Fibroblast of pulmonary artery (primary cell): ENCODE measurements around the gene FGFR2.

Experiments
- DNase-seq: peaks from one replicate; pipeline ENCODE4 v3.0.0-alpha.2; 2010; ENCODE audit warnings: low read depth
- H3K4me3 ChIP-seq: replicated peaks from 2 replicates; pipeline ENCODE4 v1.5.1; 2011; ENCODE audit warnings: low read depth, mild to moderate bottlenecking, control low read depth, low read length, moderate library complexity
- TF ChIP-seq, protein P1 (sequence below): IDR thresholded peaks from 2 replicates; pipeline ENCODE4 v1.5.1; 2011; ENCODE audit warnings: mild to moderate bottlenecking, control low read depth, low read length, inconsistent platforms; ENCODE audit errors: missing control alignments

The FGFR2 gene

DNA sequence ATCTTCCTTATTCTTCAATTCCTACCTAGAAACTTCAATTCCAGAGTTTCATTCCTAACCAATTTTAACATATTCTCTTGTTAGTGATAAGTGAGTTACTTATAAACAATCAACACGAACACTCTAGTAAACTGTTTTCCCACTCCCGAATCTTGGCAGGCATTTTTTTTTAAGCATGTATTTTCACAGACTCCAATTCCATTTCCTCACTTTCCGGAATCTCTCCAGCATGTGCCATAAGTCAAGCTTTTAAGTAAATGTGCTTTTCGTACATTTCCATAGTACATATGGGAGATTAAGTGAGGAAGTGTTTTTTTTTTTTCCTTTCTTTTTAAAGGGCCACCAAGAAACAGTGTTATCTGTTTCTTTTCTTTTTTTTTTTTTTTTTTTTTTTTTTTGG, 89.1 kb downstream of the FGFR2 start:
- TF ChIP-seq, protein P1, sequence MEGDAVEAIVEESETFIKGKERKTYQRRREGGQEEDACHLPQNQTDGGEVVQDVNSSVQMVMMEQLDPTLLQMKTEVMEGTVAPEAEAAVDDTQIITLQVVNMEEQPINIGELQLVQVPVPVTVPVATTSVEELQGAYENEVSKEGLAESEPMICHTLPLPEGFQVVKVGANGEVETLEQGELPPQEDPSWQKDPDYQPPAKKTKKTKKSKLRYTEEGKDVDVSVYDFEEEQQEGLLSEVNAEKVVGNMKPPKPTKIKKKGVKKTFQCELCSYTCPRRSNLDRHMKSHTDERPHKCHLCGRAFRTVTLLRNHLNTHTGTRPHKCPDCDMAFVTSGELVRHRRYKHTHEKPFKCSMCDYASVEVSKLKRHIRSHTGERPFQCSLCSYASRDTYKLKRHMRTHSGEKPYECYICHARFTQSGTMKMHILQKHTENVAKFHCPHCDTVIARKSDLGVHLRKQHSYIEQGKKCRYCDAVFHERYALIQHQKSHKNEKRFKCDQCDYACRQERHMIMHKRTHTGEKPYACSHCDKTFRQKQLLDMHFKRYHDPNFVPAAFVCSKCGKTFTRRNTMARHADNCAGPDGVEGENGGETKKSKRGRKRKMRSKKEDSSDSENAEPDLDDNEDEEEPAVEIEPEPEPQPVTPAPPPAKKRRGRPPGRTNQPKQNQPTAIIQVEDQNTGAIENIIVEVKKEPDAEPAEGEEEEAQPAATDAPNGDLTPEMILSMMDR = no peak
- no peak for DNase-seq
- no peak overlapping the region for H3K4me3 ChIP-seq

DNA sequence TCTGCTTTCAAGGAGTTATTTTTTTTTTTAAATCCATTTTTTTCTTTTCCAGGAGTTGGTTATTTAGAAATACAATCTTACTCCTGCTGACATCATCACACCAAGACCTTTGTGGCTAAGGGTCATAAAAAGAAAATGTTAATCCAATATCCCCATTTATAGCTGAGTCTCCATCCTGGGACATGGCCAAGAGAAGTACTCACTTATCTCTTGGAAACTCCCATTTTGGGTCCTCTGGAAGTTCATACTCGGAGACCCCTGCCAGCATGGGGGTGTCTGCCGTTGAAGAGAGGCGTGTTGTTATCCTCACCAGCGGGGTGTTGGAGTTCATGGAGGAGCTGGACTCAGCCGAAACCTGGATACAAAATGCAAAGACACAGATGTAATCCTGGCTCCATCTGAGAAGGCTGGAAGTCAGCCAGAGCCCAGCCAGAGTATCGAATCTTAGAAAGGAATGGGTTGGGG, 94.6 kb downstream of the FGFR2 start:
- TF ChIP-seq, protein P1 = no peak
- DNase-seq = no peak

DNA sequence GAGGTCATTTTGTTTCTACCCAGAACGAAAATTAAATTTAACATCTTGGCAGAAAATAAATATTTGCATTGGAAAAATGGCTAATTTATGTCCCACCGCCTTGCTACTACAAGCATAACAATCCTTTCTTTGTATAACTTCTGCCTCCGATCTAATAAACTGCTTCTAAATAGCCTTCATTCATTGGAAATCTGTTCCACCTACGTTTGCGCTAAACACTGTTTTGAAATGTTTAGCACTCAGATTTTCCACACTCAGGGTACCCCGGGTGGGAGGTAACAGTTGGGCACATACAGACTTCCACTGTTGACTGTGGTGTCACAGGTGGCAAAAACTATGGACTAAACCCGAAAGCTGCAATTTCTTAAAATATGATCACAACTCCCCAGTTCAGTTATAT, 96.4 kb downstream of the FGFR2 start:
- DNase-seq = no peak
- TF ChIP-seq, protein P1 = no peak
- no peak overlapping the region for H3K4me3 ChIP-seq

More for the DNA sequence above, 94.6 kb downstream of the FGFR2 start:
- no peak overlapping the region for H3K4me3 ChIP-seq

DNA sequence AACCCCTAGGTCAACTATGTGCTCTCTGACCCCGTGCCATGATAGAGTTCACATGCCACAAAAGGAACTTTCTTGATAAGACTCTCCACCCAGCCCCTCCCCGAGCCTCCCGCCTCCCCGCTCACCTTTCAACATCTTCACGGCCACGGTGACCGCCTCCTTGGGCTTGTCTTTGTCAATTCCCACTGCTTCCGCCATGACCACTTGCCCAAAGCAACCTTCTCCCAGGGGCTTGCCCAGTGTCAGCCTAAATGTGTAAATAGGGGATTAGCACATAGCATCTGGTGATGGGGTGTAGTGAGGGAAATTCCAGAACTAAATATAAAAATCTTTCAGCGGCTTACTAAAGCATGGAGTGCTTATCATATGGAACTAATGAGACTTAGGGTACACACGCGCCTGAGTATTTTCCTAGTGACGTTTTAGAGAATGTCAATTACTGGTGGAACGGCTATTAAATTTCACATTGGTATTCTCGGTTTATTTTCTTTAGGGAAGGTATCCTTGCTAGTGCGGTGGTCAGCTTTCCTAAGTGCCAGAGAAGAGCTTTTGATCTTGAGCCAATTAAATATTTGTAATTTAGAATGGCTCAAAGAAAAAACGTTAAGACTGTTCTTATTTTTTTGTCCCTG, 97.4 kb downstream of the FGFR2 start:
- TF ChIP-seq, protein P1 = no peak
- DNase-seq = no peak
- H3K4me3 ChIP-seq = no peak overlapping the region

DNA sequence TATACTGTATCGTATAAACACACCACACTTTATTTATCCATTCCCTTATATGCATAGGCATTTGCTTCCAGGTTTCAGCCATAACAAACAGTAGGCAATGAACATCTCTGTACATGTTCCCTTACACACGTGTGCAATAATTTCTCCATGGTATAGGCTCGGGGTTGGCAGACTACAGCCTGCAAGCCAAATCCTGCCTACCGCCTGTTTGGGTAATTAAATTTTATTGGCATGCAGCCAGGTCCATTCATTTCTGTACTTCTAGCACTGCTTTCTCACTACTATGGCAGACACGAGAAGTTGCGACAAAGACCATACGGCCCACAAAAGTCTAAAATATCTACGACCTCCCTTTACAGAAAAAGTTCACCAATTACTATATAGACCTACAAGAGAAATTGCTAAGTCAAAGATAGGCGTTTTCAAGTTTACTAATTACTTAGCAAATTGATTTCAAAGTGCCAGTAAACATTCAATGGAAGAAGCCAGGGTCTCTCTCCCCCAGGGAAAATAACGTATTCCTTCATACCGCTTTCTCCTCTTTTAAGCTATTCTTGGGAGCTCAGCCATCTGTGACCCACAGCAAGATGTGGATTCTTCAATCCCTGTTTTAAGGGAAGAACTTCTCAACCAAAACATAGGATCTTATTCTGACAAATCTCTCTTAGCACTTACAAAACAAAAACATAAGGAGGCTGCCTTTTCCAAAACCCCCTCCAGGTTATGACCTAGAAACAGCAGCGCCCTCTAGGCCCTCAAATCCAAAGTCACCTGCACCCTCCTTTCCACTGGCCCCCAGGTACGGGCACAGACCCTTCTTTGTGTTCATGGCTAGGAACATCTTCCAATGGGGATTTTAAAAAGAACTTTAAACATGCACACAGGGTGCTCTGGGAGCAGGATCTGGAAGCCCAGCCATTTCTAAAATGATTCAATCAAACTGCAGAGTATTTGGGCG, 100.5 kb downstream of the FGFR2 start:
- TF ChIP-seq, protein P1 = no peak
- H3K4me3 ChIP-seq = no peak overlapping the region
- no peak for DNase-seq

DNA sequence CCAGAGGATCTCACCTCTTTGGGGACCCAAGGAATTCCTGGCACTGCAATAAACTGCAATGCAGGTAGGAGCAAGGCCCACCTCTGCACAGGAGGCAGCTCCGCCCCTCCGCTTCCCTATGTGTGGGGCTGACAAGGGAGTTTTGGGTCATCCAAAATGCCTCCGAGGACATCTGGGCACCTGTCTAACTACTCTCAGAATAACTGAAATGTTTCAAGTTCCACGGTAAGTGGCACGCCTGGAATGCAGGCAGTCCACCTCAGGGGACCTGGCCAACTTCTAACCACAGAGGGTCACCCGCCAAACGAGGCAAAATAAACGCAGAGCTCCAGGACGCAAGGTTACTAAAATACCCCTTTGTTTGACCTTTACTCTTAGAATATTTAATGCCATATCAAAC, 102.5 kb downstream of the FGFR2 start:
- H3K4me3 ChIP-seq = no peak overlapping the region

More for the DNA sequence above, 102.5 kb downstream of the FGFR2 start:
- DNase-seq = no peak
- TF ChIP-seq, protein P1 = no peak
